ENCODE results near the gene SV2B. TPM values are rescaled to one million over a fixed set of nuclear protein-coding genes. Genes with fewer than 3 reads are reported as not detected.

SV2B gene
- total RNA-seq, 2 donors from 2014 or later, result 6.5 to 8.8 TPM

DNA sequence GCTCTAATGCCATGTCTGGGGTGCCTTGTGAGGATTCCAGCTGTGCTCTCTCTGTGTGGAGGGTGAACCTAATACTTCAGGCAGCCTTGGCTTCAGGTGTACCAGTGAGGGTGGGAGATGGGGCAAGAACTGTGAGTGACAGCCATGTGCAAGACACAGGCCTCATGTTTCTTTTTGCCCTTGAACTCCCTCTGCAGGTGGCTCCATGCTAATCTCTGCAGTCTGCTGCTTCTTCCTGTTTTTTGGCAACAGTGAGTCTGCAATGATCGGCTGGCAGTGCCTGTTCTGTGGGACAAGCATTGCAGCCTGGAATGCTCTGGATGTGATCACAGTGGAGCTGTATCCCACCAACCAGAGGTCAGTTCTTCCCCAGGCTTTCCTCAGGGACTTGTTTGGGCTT is 189.3 kb downstream of the SV2B start:
- Histone ChIP-seq H3K4me1 (ENCODE audit: control insufficient read depth, insufficient read depth, low read length) (no peaks in the 10 kb centered on the region), H3K27me3 (ENCODE audit: control insufficient read depth, insufficient read depth, low read length, poor library complexity, severe bottlenecking) (peaks cover 7% of the 10 kb centered on the region), H3K9me3 (ENCODE audit: control insufficient read depth, low read length) (no peaks in the 10 kb centered on the region), H3K9ac (ENCODE audit: extremely low read depth, low read length, poor library complexity, severe bottlenecking) (no peak overlapping the region), H3K36me3 (ENCODE audit: control insufficient read depth, insufficient read depth, low read length) (no peaks in the 10 kb centered on the region), H3K4me3 (ENCODE audit: low read length) (no peak overlapping the region), H3K27ac (ENCODE audit: low read depth, low read length) (no peak overlapping the region)
- Mint-ChIP-seq H3K27ac (no peak overlapping the region), H3K36me3 (ENCODE audit: low read depth) (no peaks in the 10 kb centered on the region), H3K27me3 (ENCODE audit: insufficient read depth) (peaks cover 10% of the 10 kb centered on the region), H3K9me3 (no peaks in the 10 kb centered on the region), H3K4me3 (no peak overlapping the region), H3K4me1 (peaks cover 3% of the 10 kb centered on the region)
- TF ChIP-seq, protein P1, sequence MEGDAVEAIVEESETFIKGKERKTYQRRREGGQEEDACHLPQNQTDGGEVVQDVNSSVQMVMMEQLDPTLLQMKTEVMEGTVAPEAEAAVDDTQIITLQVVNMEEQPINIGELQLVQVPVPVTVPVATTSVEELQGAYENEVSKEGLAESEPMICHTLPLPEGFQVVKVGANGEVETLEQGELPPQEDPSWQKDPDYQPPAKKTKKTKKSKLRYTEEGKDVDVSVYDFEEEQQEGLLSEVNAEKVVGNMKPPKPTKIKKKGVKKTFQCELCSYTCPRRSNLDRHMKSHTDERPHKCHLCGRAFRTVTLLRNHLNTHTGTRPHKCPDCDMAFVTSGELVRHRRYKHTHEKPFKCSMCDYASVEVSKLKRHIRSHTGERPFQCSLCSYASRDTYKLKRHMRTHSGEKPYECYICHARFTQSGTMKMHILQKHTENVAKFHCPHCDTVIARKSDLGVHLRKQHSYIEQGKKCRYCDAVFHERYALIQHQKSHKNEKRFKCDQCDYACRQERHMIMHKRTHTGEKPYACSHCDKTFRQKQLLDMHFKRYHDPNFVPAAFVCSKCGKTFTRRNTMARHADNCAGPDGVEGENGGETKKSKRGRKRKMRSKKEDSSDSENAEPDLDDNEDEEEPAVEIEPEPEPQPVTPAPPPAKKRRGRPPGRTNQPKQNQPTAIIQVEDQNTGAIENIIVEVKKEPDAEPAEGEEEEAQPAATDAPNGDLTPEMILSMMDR (conservative IDR thresholded peaks at IDR 0.05), result peak; percentile 60
- WGBS, 2 experiments (ENCODE audit: insufficient coverage in 1 of 2, insufficient read length in 1 of 2), result 88 to 90% methylated on average over 1 of the region's 1 CpG
- peak; percentile 75 for DNase-seq

DNA sequence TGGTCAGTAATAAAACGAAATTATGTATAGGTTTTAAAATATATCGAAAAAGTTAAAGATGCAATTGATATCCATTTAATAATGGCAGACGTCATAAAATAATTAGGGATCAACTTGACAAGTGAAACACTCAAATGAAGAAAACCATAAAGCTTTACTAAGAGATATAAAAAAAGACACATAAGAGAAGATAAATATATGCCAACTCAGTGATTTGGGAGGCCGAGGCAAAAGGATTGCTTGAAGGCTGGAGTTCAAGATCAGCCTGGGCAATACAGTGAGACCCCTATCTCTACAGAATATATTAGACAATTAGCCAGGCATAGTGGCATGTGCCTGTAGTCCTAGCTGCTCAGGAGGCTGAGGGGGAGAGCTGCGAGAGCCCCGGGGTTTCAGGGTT is 190.5 kb downstream of the SV2B start:
- Mint-ChIP-seq H3K4me1 (peaks cover 3% of the 10 kb centered on the region), H3K27me3 (ENCODE audit: insufficient read depth) (peaks cover 10% of the 10 kb centered on the region), H3K27ac (no peak overlapping the region), H3K4me3 (no peak overlapping the region), H3K36me3 (ENCODE audit: low read depth) (no peaks in the 10 kb centered on the region), H3K9me3 (no peaks in the 10 kb centered on the region)
- Histone ChIP-seq H3K9ac (ENCODE audit: extremely low read depth, low read length, poor library complexity, severe bottlenecking) (no peak overlapping the region), H3K36me3 (ENCODE audit: control insufficient read depth, insufficient read depth, low read length) (no peaks in the 10 kb centered on the region), H3K27ac (ENCODE audit: low read depth, low read length) (no peak overlapping the region), H3K4me3 (ENCODE audit: low read length) (no peak overlapping the region), H3K4me1 (ENCODE audit: control insufficient read depth, insufficient read depth, low read length) (no peaks in the 10 kb centered on the region), H3K9me3 (ENCODE audit: control insufficient read depth, low read length) (no peaks in the 10 kb centered on the region), H3K27me3 (ENCODE audit: control insufficient read depth, insufficient read depth, low read length, poor library complexity, severe bottlenecking) (peaks cover 7% of the 10 kb centered on the region)
- 94 to 100% methylated on average over 1 to 6 of the region's 6 CpGs for WGBS, 2 experiments (ENCODE audit: insufficient coverage in 1 of 2, insufficient read length in 1 of 2)
- DNase-seq, result no peak
- TF ChIP-seq, protein P1 (conservative IDR thresholded peaks at IDR 0.05), result no peak

DNA sequence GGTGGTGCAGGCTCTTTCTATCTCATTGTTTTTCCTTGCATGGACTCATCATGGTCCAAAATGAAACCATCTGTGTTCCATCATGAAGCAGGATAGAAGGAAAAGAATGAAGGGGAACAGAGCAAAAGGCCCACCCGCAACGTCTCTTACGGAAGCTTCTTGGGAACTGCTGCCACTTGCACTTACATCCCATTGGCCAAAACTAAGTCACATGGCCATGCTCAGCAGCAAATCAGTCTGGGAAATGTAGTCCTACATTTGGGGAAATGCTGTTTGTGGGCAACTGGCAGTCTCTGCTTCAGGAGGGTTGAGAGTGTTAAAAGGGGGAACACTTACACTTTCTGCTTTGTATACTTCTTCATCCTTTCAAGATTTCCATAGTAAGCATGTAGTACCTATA is 191.6 kb downstream of the SV2B start:
- Histone ChIP-seq H3K36me3 (ENCODE audit: control insufficient read depth, insufficient read depth, low read length) (no peaks in the 10 kb centered on the region), H3K9ac (ENCODE audit: extremely low read depth, low read length, poor library complexity, severe bottlenecking) (no peak overlapping the region), H3K4me3 (ENCODE audit: low read length) (no peak overlapping the region), H3K27ac (ENCODE audit: low read depth, low read length) (no peak overlapping the region), H3K9me3 (ENCODE audit: control insufficient read depth, low read length) (no peaks in the 10 kb centered on the region), H3K4me1 (ENCODE audit: control insufficient read depth, insufficient read depth, low read length) (no peaks in the 10 kb centered on the region), H3K27me3 (ENCODE audit: control insufficient read depth, insufficient read depth, low read length, poor library complexity, severe bottlenecking) (peaks cover 7% of the 10 kb centered on the region)
- no peaks in the 10 kb centered on the region for H3K36me3 Mint-ChIP-seq (ENCODE audit: low read depth)
- no peak overlapping the region for H3K27ac Mint-ChIP-seq
- no peak overlapping the region for H3K4me3 Mint-ChIP-seq
- peaks cover 11% of the 10 kb centered on the region for H3K27me3 Mint-ChIP-seq (ENCODE audit: insufficient read depth)
- peak; percentile 57 for DNase-seq
- TF ChIP-seq, protein P1 (conservative IDR thresholded peaks at IDR 0.05), result no peak
- 73 to 87% methylated on average over 3 of the region's 3 CpGs for WGBS, 2 experiments (ENCODE audit: insufficient coverage in 1 of 2, insufficient read length in 1 of 2)
- H3K9me3 Mint-ChIP-seq, result peaks cover 5% of the 10 kb centered on the region
- H3K4me1 Mint-ChIP-seq, result peaks cover 3% of the 10 kb centered on the region
